NCI-H524 (cell line): ENCODE data around the gene PANX1.
"Not testable (repeated sequence)": the region's sequence is repeated elsewhere in the genome, so short reads cannot be mapped to it uniquely, and the experiment has no call there.

Source experiments
- DNase-seq, 2 experiments: peaks; one replicate each; lab custom pipeline; 2025; lab: John Stamatoyannopoulos, UW

The PANX1 gene

GRCh38 chr11:94150056-94150455, 21.4 kb downstream of the PANX1 start:
- no peak for DNase-seq

GRCh38 chr11:94150704-94151685, 22.4 kb downstream of the PANX1 start:
- DNase-seq: no peak

GRCh38 chr11:94151903-94152677, 23.4 kb downstream of the PANX1 start:
- DNase-seq: no peak

GRCh38 chr11:94152678-94153065, 24.0 kb downstream of the PANX1 start:
- no peak for DNase-seq

- DNase-seq: no peak
These were observed 24.7 kb downstream of the PANX1 start for GRCh38 chr11:94153320-94153719.

GRCh38 chr11:94154095-94154856, 25.6 kb downstream of the PANX1 start:
- DNase-seq: no peak

GRCh38 chr11:94157339-94157738, 28.7 kb downstream of the PANX1 start:
- DNase-seq: not testable (repeated sequence)

- DNase-seq: no peak
These were observed 40.2 kb downstream of the PANX1 start for GRCh38 chr11:94168882-94169281.

GRCh38 chr11:94169516-94169915, 40.9 kb downstream of the PANX1 start:
- no peak for DNase-seq

- DNase-seq: no peak
These were observed 41.4 kb downstream of the PANX1 start for GRCh38 chr11:94169930-94170545.

- no peak for DNase-seq
These were observed 42.3 kb downstream of the PANX1 start for GRCh38 chr11:94170953-94171352.

GRCh38 chr11:94171693-94172440, 43.2 kb downstream of the PANX1 start:
- DNase-seq: peak in 1 of 2 experiments; percentile 36

- no peak for DNase-seq
These were observed 46.9 kb downstream of the PANX1 start for GRCh38 chr11:94175535-94175934.

- no peak for DNase-seq
These were observed 49.7 kb downstream of the PANX1 start for GRCh38 chr11:94178331-94178730.

GRCh38 chr11:94179696-94180095, 51.1 kb downstream of the PANX1 start:
- no peak for DNase-seq

GRCh38 chr11:94181526-94181925, 52.9 kb downstream of the PANX1 start:
- DNase-seq: no peak

GRCh38 chr11:94181943-94182342, 53.3 kb downstream of the PANX1 start:
- DNase-seq: no peak

- DNase-seq: no peak
These were observed 54.7 kb downstream of the PANX1 start for GRCh38 chr11:94183251-94183885.

GRCh38 chr11:94183886-94184264, 55.2 kb downstream of the PANX1 start:
- DNase-seq: peak in 1 of 2 experiments; percentile 46

- no peak for DNase-seq
These were observed 55.7 kb downstream of the PANX1 start for GRCh38 chr11:94184362-94184761.
